Endothelial cell of umbilical vein (primary cell): ENCODE measurements around the gene SMIM36. TPM values are rescaled to one million over a fixed set of nuclear protein-coding genes. Genes with fewer than 3 reads are reported as not detected.

Source experiments
- BruUV-seq: library from RNA; stranded (reverse); fragments of 400-500 nt; replicated peaks from 2 replicates; lab custom pipeline; 2021; lab: Mats Ljungman, UMichigan
- CTCF ChIA-PET: fragments of 300-600, 350-600 bp; sonication (Branson Sonifier 250); formaldehyde crosslinking; loops from one replicate; lab custom pipeline; 2021; ENCODE audit warnings: antibody characterized with exemption, inconsistent platforms; lab: Charles Lee
- POLR2A ChIA-PET: fragments of 300-600, 350-600 bp; sonication (Branson Sonifier 250); formaldehyde crosslinking; loops from one replicate; lab custom pipeline; 2021; ENCODE audit warnings: antibody characterized with exemption, inconsistent platforms; lab: Charles Lee
- DNase-seq: peaks from one replicate; pipeline ENCODE4 v3.0.0-alpha.2; 2011; ENCODE audit warnings: low read depth, low spot score
- FAIRE-seq: peaks from 2 replicates; lab custom pipeline; 2011; peaks lifted over from hg19 to GRCh38; lab: Jason Lieb, UNC
- H2AFZ ChIP-seq: 2 replicates; pipeline ENCODE4 v1.6.0; 2012; ENCODE audit warnings: low read depth, low read length, control low read depth, inconsistent platforms
- H3K27ac ChIP-seq: 2 replicates; pipeline ENCODE4 v1.5.1; 2011; ENCODE audit warnings: low read depth, mild to moderate bottlenecking, control low read depth, low read length, moderate library complexity; ENCODE audit not compliant: insufficient read depth
- H3K27me3 ChIP-seq, 2 experiments: 2 replicates each; pipeline versions ENCODE4 v1.6.0 to v1.6.1; 2011; ENCODE audit warnings: low read length in 2 of 2, mixed read lengths in 1 of 2; ENCODE audit not compliant: control insufficient read depth in 2 of 2, insufficient read depth in 2 of 2
- H3K36me3 ChIP-seq, 2 experiments: 2 replicates in 1 of 2; 3 replicates in 1 of 2; pipeline ENCODE4 v1.5.1; 2011; ENCODE audit warnings: low read length in 2 of 2, mild to moderate bottlenecking in 1 of 2, moderate library complexity in 1 of 2; ENCODE audit not compliant: control insufficient read depth in 2 of 2, insufficient read depth in 2 of 2; ENCODE audit errors: extremely low read depth in 1 of 2
- H3K4me1 ChIP-seq: 3 replicates; pipeline ENCODE4 v1.5.1; 2011; ENCODE audit warnings: mild to moderate bottlenecking, low read length; ENCODE audit not compliant: control insufficient read depth, insufficient read depth; ENCODE audit errors: extremely low read depth
- H3K4me2 ChIP-seq: 2 replicates; pipeline ENCODE4 v1.6.1; 2011; ENCODE audit warnings: low read length, control low read depth, mixed read lengths; ENCODE audit not compliant: insufficient read depth
- H3K4me3 ChIP-seq, 3 experiments: fragments of 200-600 bp in 1 of 3; sonication (generic), shearing (Covaris generic) in 1 of 3; replicated peaks in 1 of 3; 2 replicates each; pipeline ENCODE4 v1.5.1; 2011 to 2016; ENCODE audit warnings: control low read depth in 3 of 3, low read length in 3 of 3, mild to moderate bottlenecking in 2 of 3, inconsistent platforms in 1 of 3, low read depth in 1 of 3, moderate library complexity in 1 of 3; ENCODE audit not compliant: insufficient read depth in 1 of 3
- H3K79me2 ChIP-seq: 2 replicates; pipeline ENCODE4 v1.6.0; 2012; ENCODE audit warnings: low read length, inconsistent platforms; ENCODE audit not compliant: control insufficient read depth, insufficient read depth
- H3K9ac ChIP-seq: replicated peaks from 2 replicates; pipeline ENCODE3; 2011; ENCODE audit warnings: low read length, control low read depth; ENCODE audit not compliant: insufficient read depth; ENCODE audit errors: extremely low read depth
- H3K9me1 ChIP-seq: replicated peaks from 3 replicates; pipeline ENCODE4 v1.6.0; 2011; ENCODE audit warnings: mild to moderate bottlenecking, low read length; ENCODE audit not compliant: control insufficient read depth, insufficient read depth; ENCODE audit errors: extremely low read depth
- H3K9me3 ChIP-seq: replicated peaks from 2 replicates; pipeline ENCODE4 v1.5.1; 2012; ENCODE audit warnings: low read length, inconsistent platforms; ENCODE audit not compliant: control insufficient read depth, insufficient read depth
- H4K20me1 ChIP-seq: replicated peaks from 2 replicates; pipeline ENCODE3; 2011; ENCODE audit warnings: mild to moderate bottlenecking, low read length; ENCODE audit not compliant: control insufficient read depth, insufficient read depth; ENCODE audit errors: extremely low read depth
- EZH2 ChIP-seq: IDR thresholded peaks from 2 replicates; pipeline ENCODE4 v1.6.1; 2012; ENCODE audit warnings: borderline replicate concordance, low read depth, mild to moderate bottlenecking, moderate library complexity, low read length, inconsistent platforms; ENCODE audit not compliant: severe bottlenecking
- FOS ChIP-seq: IDR thresholded peaks from 2 replicates; pipeline ENCODE4 v1.6.1; 2011; ENCODE audit warnings: mild to moderate bottlenecking, low read length, moderate library complexity, borderline replicate concordance; ENCODE audit not compliant: insufficient read depth
- GATA2 ChIP-seq: IDR thresholded peaks from 2 replicates; pipeline ENCODE4 v1.7.0; 2011; ENCODE audit warnings: low read depth, mild to moderate bottlenecking, moderate library complexity, mixed read lengths, low read length; ENCODE audit not compliant: insufficient read length, insufficient read depth
- JUN ChIP-seq: IDR thresholded peaks from 2 replicates; pipeline ENCODE4 v1.6.1; 2011; ENCODE audit warnings: borderline replicate concordance, low read depth; ENCODE audit not compliant: insufficient read length, insufficient read depth
- MYC ChIP-seq: IDR thresholded peaks from one replicate; pipeline ENCODE4 v1.6.1; 2011; ENCODE audit warnings: mild to moderate bottlenecking, low read depth, low read length
- POLR2A ChIP-seq: IDR thresholded peaks from 2 replicates; pipeline ENCODE4 v1.6.1; 2012; ENCODE audit warnings: low read depth, mild to moderate bottlenecking, control low read depth, low read length
- POLR2AphosphoS5 ChIP-seq: IDR thresholded peaks from 2 replicates; pipeline ENCODE4 v1.6.1; 2012; ENCODE audit warnings: low read depth, mild to moderate bottlenecking, control low read depth, low read length, moderate library complexity; ENCODE audit not compliant: insufficient read depth
- dilution Hi-C: fragments of 300-500 bp; cut with MboI; formaldehyde crosslinking; loops from one replicate; pipeline ENCODE4 v1.15.0; 2019; ENCODE audit warnings: low sequenced_read_pairs; ENCODE audit not compliant: extremely low pct_ligation_motif_present
- intact Hi-C: fragments of 100-400 bp; cut with micrococcal nuclease; formaldehyde crosslinking; loops from one replicate; pipeline ENCODE4 v1.10.0; 2022
- polyA plus RNA-seq, 4 experiments: library from polyadenylated mRNA; depleted of rRNA in 3 of 4; stranded (reverse) in 3 of 4; unstranded in 1 of 4; fragments of >200 nt; gene quantifications; 2 replicates each; pipeline versions ENCODE4 v1.2.1 to v1.2.3, GENCODE V29; 2011 to 2012; ENCODE audit warnings: missing spikeins in 1 of 4
- total RNA-seq: library from RNA; stranded (reverse); gene quantifications from 2 replicates; pipeline ENCODE4 v1.2.3, GENCODE V29; 2021
- TF ChIP-seq, protein P1 (sequence below), 2 donors: IDR thresholded peaks; 1 replicate in 1 of 2; 2 replicates in 1 of 2; pipeline ENCODE4 v1.5.1; 2011; ENCODE audit warnings: low read length in 2 of 2, mild to moderate bottlenecking in 2 of 2, moderate library complexity in 2 of 2, control low read depth in 1 of 2, inconsistent platforms in 1 of 2, low read depth in 1 of 2; ENCODE audit not compliant: insufficient read depth in 1 of 2; ENCODE audit errors: extremely low read depth in 1 of 2
- TF ChIP-seq, protein P2 (sequence below): IDR thresholded peaks from 2 replicates; pipeline ENCODE4 v1.6.1; 2011; ENCODE audit not compliant: insufficient read depth, insufficient read length

Gene SMIM36
- total and polyA plus RNA-seq, 2 donors (not counting 3 experiments of a cell fraction or from before 2014, with no cell fraction given), result not detected

DNA sequence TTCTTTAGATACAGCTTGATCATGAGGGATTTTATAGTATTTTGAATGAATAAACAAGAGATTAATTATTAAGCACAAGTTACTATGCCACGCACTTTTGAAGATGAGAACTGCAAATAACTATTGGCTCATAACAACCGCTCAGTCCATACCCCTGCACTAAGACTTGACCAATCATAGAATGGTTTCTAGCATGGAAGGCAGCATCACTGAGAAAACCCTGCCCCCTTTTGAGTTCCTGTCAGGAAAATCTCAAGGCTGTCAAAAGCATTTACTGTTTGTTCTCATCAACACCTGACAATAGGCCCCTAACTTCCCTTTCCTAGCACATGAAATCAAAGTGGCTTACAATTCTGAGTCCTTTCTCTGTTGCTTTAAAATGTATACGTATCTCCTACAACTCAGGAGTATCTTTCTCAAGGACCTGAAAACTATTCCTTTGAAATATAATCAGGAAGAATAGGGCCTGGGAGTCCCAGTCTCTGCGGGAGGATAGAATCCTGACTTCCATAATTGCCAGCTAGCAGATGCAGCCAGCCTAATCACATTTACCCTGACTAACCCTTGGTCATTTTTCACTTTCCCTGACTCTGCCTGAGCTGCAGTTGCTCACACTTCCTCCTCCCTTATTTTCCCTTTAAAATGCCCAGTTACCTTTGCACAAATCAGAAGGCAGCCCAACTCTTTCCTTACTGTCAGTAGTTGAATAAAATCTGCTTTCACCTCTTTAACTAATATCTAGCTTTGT, 80.5 kb downstream of the SMIM36 start:
- intact Hi-C loops, result no loop called here
- H3K9me3 ChIP-seq, result no peaks in the 10 kb centered on the region
- FAIRE-seq, result no peak

More for the DNA sequence above, 80.5 kb downstream of the SMIM36 start:
- Histone ChIP-seq H3K4me1 (peaks cover 7% of the 10 kb centered on the region), H3K4me2 (no peak overlapping the region), H2AFZ (no peak overlapping the region), H3K27me3 (peaks cover 0 to under 1% of the 10 kb centered on the region in 2 experiments), H3K9ac (no peak overlapping the region), H3K4me3 (no peak overlapping the region), H4K20me1 (no peaks in the 10 kb centered on the region), H3K9me1 (no peaks in the 10 kb centered on the region), H3K36me3 (no peaks in the 10 kb centered on the region), H3K79me2 (no peaks in the 10 kb centered on the region), H3K27ac (no peak overlapping the region)
- TF ChIP-seq FOS (no peak), EZH2 (no peak), JUN (no peak), GATA2 (no peak), MYC (no peak), POLR2A (no peak), POLR2AphosphoS5 (no peak)
- TF ChIP-seq, protein P1, sequence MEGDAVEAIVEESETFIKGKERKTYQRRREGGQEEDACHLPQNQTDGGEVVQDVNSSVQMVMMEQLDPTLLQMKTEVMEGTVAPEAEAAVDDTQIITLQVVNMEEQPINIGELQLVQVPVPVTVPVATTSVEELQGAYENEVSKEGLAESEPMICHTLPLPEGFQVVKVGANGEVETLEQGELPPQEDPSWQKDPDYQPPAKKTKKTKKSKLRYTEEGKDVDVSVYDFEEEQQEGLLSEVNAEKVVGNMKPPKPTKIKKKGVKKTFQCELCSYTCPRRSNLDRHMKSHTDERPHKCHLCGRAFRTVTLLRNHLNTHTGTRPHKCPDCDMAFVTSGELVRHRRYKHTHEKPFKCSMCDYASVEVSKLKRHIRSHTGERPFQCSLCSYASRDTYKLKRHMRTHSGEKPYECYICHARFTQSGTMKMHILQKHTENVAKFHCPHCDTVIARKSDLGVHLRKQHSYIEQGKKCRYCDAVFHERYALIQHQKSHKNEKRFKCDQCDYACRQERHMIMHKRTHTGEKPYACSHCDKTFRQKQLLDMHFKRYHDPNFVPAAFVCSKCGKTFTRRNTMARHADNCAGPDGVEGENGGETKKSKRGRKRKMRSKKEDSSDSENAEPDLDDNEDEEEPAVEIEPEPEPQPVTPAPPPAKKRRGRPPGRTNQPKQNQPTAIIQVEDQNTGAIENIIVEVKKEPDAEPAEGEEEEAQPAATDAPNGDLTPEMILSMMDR (IDR thresholded peaks at IDR 0.05; ENCODE audit: extremely low read depth in 1 of 2, insufficient read depth in 1 of 2, low read depth in 1 of 2, low read length in 2 of 2), result no peak
- TF ChIP-seq, protein P2, sequence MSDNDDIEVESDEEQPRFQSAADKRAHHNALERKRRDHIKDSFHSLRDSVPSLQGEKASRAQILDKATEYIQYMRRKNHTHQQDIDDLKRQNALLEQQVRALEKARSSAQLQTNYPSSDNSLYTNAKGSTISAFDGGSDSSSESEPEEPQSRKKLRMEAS, result no peak
- POLR2A ChIA-PET, result no interaction called here
- CTCF ChIA-PET, result interaction anchor here (1.7 kb wide), 1 partner anchor 84 kb away, joined by 5 read pairs; no protein-coding TSS in a partner anchor
- no peak for DNase-seq
- dilution Hi-C loops, result no loop called here
- BruUV-seq, result no TSS peak
